ENCODE data around the gene TERT.

The TERT gene

GRCh38 chr5:1265461-1266455, 29.1 kb downstream of the TERT start:
- ATAC-seq (replicated peaks) (no peak), DNase-seq (no peak)
- Mint-ChIP-seq H3K27ac (no peak overlapping the region), H3K9me3 (peaks cover 11 to 20% of the 10 kb centered on the region in 2 donors), H3K36me3 (peaks cover 11 to 28% of the 10 kb centered on the region in 2 donors), H3K4me3 (no peak overlapping the region), H3K4me1 (no peaks in the 10 kb centered on the region), H3K27me3 (no peaks in the 10 kb centered on the region)

- Mint-ChIP-seq H3K4me3 (no peak overlapping the region), H3K9me3 (peaks cover 14 to 24% of the 10 kb centered on the region in 2 donors), H3K27me3 (no peaks in the 10 kb centered on the region), H3K4me1 (no peaks in the 10 kb centered on the region), H3K36me3 (peaks cover 13 to 29% of the 10 kb centered on the region in 2 donors), H3K27ac (no peak overlapping the region)
- ATAC-seq (replicated peaks) = no peak
- no peak for DNase-seq
Measured at GRCh38 chr5:1265026-1265425, 29.8 kb downstream of the TERT start.

- no peaks in the 10 kb centered on the region for H3K4me1 Mint-ChIP-seq
- peaks cover 14 to 24% of the 10 kb centered on the region in 2 donors for H3K9me3 Mint-ChIP-seq
- no peak for DNase-seq
- H3K4me3 Mint-ChIP-seq = no peak overlapping the region
- H3K27me3 Mint-ChIP-seq = no peaks in the 10 kb centered on the region
- no peak overlapping the region for H3K27ac Mint-ChIP-seq
- ATAC-seq (replicated peaks) = no peak
- peaks cover 13 to 29% of the 10 kb centered on the region in 2 donors for H3K36me3 Mint-ChIP-seq
Measured at GRCh38 chr5:1264211-1264610, 30.7 kb downstream of the TERT start.

- peaks cover 13 to 29% of the 10 kb centered on the region in 2 donors for H3K36me3 Mint-ChIP-seq
- no peak for DNase-seq
- no peaks in the 10 kb centered on the region for H3K4me1 Mint-ChIP-seq
- peaks cover 14 to 23% of the 10 kb centered on the region in 2 donors for H3K9me3 Mint-ChIP-seq
- no peak overlapping the region for H3K4me3 Mint-ChIP-seq
- no peak for ATAC-seq (replicated peaks)
- no peak overlapping the region for H3K27ac Mint-ChIP-seq
- peaks cover 0 to 6% of the 10 kb centered on the region in 2 donors for H3K27me3 Mint-ChIP-seq
Measured at GRCh38 chr5:1262381-1262780, 32.5 kb downstream of the TERT start.

GRCh38 chr5:1261643-1262042, 33.2 kb downstream of the TERT start:
- no peak overlapping the region for H3K4me3 Mint-ChIP-seq
- ATAC-seq (replicated peaks) (no peak), DNase-seq (no peak)
- peaks cover 14 to 23% of the 10 kb centered on the region in 2 donors for H3K9me3 Mint-ChIP-seq
- peaks cover 13 to 29% of the 10 kb centered on the region in 2 donors for H3K36me3 Mint-ChIP-seq
- H3K27me3 Mint-ChIP-seq = peaks cover 0 to 6% of the 10 kb centered on the region in 2 donors
- no peak overlapping the region for H3K27ac Mint-ChIP-seq
- peaks cover 0 to 3% of the 10 kb centered on the region in 2 donors for H3K4me1 Mint-ChIP-seq

- H3K4me1 Mint-ChIP-seq = peaks cover 0 to 6% of the 10 kb centered on the region in 2 donors
- peaks cover 13 to 29% of the 10 kb centered on the region in 2 donors for H3K36me3 Mint-ChIP-seq
- ATAC-seq (replicated peaks) (no peak), DNase-seq (no peak)
- H3K27ac Mint-ChIP-seq = no peak overlapping the region
- peaks cover 14 to 23% of the 10 kb centered on the region in 2 donors for H3K9me3 Mint-ChIP-seq
- no peak overlapping the region for H3K4me3 Mint-ChIP-seq
- H3K27me3 Mint-ChIP-seq = peaks cover 0 to 6% of the 10 kb centered on the region in 2 donors
Measured at GRCh38 chr5:1259806-1260480, 34.9 kb downstream of the TERT start.

GRCh38 chr5:1257841-1258240, 37.0 kb downstream of the TERT start:
- no peak overlapping the region for H3K4me3 Mint-ChIP-seq
- H3K27ac Mint-ChIP-seq = no peak overlapping the region
- peaks cover 14 to 20% of the 10 kb centered on the region in 2 donors for H3K9me3 Mint-ChIP-seq
- peaks cover 0 to 6% of the 10 kb centered on the region in 2 donors for H3K27me3 Mint-ChIP-seq
- peaks cover 0 to 6% of the 10 kb centered on the region in 2 donors for H3K4me1 Mint-ChIP-seq
- H3K36me3 Mint-ChIP-seq = peaks cover 12 to 20% of the 10 kb centered on the region in 2 donors
- ATAC-seq (replicated peaks) (no peak), DNase-seq (no peak)

GRCh38 chr5:1257363-1257762, 37.5 kb downstream of the TERT start:
- ATAC-seq (replicated peaks) (no peak), DNase-seq (no peak)
- peaks cover 0 to 6% of the 10 kb centered on the region in 2 donors for H3K4me1 Mint-ChIP-seq
- no peak overlapping the region for H3K4me3 Mint-ChIP-seq
- peaks cover 10 to 16% of the 10 kb centered on the region in 2 donors for H3K9me3 Mint-ChIP-seq
- H3K36me3 Mint-ChIP-seq = peaks cover 8 to 16% of the 10 kb centered on the region in 2 donors
- H3K27ac Mint-ChIP-seq = no peak overlapping the region
- peaks cover 0 to 6% of the 10 kb centered on the region in 2 donors for H3K27me3 Mint-ChIP-seq

- DNase-seq = no peak
- Mint-ChIP-seq H3K27me3 (peaks cover 0 to 6% of the 10 kb centered on the region in 2 donors), H3K4me3 (no peak overlapping the region), H3K27ac (no peak overlapping the region), H3K4me1 (peaks cover 0 to 6% of the 10 kb centered on the region in 2 donors), H3K36me3 (peaks cover 3 to 10% of the 10 kb centered on the region in 2 donors), H3K9me3 (peaks cover 4 to 10% of the 10 kb centered on the region in 2 donors)
- no peak for ATAC-seq (replicated peaks)
Measured at GRCh38 chr5:1256776-1257175, 38.1 kb downstream of the TERT start.

GRCh38 chr5:1255081-1255561, 39.7 kb downstream of the TERT start:
- ATAC-seq (replicated peaks) (no peak), DNase-seq (no peak)
- peaks cover 0 to 6% of the 10 kb centered on the region in 2 donors for H3K27me3 Mint-ChIP-seq
- H3K27ac Mint-ChIP-seq = no peak overlapping the region
- H3K4me1 Mint-ChIP-seq = peaks cover 0 to 6% of the 10 kb centered on the region in 2 donors
- peaks cover 0 to 2% of the 10 kb centered on the region in 2 donors for H3K9me3 Mint-ChIP-seq
- H3K36me3 Mint-ChIP-seq = no peaks in the 10 kb centered on the region
- no peak overlapping the region for H3K4me3 Mint-ChIP-seq

- Mint-ChIP-seq H3K36me3 (no peaks in the 10 kb centered on the region), H3K27me3 (peaks cover 0 to 6% of the 10 kb centered on the region in 2 donors), H3K4me1 (peaks cover 0 to 6% of the 10 kb centered on the region in 2 donors), H3K9me3 (peaks cover 0 to 2% of the 10 kb centered on the region in 2 donors), H3K27ac (no peak overlapping the region), H3K4me3 (no peak overlapping the region)
- no peak for ATAC-seq (replicated peaks)
- DNase-seq = no peak
Measured at GRCh38 chr5:1254196-1254595, 40.7 kb downstream of the TERT start.

GRCh38 chr5:1253456-1254105, 41.3 kb downstream of the TERT start:
- peaks cover 0 to under 1% of the 10 kb centered on the region in 2 donors for H3K27me3 Mint-ChIP-seq
- ATAC-seq (replicated peaks) = no peak
- H3K9me3 Mint-ChIP-seq = no peaks in the 10 kb centered on the region
- DNase-seq = no peak
- H3K36me3 Mint-ChIP-seq = no peaks in the 10 kb centered on the region
- peaks cover 0 to 6% of the 10 kb centered on the region in 2 donors for H3K4me1 Mint-ChIP-seq
- no peak overlapping the region for H3K4me3 Mint-ChIP-seq
- H3K27ac Mint-ChIP-seq = no peak overlapping the region

GRCh38 chr5:1252681-1253080, 42.2 kb downstream of the TERT start:
- ATAC-seq (replicated peaks) = no peak
- Mint-ChIP-seq H3K27ac (no peak overlapping the region), H3K27me3 (peaks cover 0 to under 1% of the 10 kb centered on the region in 2 donors), H3K4me1 (peaks cover 0 to 6% of the 10 kb centered on the region in 2 donors), H3K4me3 (no peak overlapping the region), H3K36me3 (no peaks in the 10 kb centered on the region), H3K9me3 (no peaks in the 10 kb centered on the region)
- no peak for DNase-seq

All from stimulated activated naive B cell treated with anti-CD40 and anti-IgM and Interleukin-4, amounts not matched to agents 10 μg/mL and 1 μg/mL and 100 μg/mL, for 72 hours (primary cell).